ENCODE data around the gene WNT5A. TPM values are rescaled to one million over a fixed set of nuclear protein-coding genes. Genes with fewer than 3 reads are reported as not detected.

WNT5A gene
- polyA plus RNA-seq, 2 of the 4 experiments (the other 2 are of a cell fraction), result 0.10 to 1.1 TPM

DNA sequence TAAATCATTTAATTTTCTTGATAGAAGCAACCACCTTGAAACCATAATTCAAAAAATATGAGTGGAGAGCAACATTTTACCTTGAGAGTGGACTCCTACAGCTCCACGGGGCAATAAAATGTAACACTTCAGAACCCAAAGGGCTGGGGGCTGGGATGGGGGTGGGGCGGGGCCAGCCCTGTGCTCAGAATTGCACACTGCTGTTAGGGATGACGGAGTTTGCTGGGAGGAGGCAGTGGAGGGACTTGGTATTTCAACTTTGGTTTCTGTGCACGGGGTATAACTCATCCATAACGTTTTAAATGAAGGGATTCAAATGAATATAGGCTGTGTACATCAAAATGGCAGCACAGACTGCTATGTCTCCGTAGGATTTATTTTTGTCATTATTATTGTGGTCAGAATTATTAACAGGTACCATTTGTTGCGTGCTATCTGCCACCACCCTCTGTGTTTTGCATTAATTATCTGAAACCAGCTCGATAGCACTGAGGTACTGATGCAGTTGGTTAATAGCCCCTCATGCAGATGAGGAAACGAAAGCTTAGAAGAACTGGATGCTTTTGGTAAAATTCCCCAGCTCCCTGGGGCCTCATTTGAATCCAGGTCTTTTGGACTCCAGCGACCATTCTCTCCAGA is 29.4 kb upstream of the WNT5A start:
- ChIA-PET POLR2A (interaction anchor here (0.7 kb wide), 1 partner anchor 20 kb away, joined by 7 read pairs; no protein-coding TSS in a partner anchor), CTCF (no interaction called here)
- Histone ChIP-seq H3K4me1 (0 out of 3 replicates have a peak, but pooled peaks cover 3% of the 10 kb centered on the region), H3K9me3 (no peaks in the 10 kb centered on the region), H3K4me3 (no peak overlapping the region), H3K27ac (no peak overlapping the region), H3K4me2 (no peak overlapping the region)
- 42% methylated on average over 9 of the region's 10 CpGs for WGBS (ENCODE audit: missing lambda C conversion rate)
- ATAC-seq (no peak), FAIRE-seq (no peak), DNase-seq (ENCODE audit: low read depth in 1 of 2, low spot score in 1 of 2) (no peak)
- no peak for TF ChIP-seq MAFK (IDR thresholded peaks at IDR 0.05; ENCODE audit: partially characterized antibody)
- no peak for TF ChIP-seq HEYL (CRISPR knock-in tag; IDR thresholded peaks at IDR 0.05)
- TF ChIP-seq, protein P1, sequence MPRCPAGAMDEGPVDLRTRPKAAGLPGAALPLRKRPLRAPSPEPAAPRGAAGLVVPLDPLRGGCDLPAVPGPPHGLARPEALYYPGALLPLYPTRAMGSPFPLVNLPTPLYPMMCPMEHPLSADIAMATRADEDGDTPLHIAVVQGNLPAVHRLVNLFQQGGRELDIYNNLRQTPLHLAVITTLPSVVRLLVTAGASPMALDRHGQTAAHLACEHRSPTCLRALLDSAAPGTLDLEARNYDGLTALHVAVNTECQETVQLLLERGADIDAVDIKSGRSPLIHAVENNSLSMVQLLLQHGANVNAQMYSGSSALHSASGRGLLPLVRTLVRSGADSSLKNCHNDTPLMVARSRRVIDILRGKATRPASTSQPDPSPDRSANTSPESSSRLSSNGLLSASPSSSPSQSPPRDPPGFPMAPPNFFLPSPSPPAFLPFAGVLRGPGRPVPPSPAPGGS (IDR thresholded peaks at IDR 0.05), result no peak
- no peak for TF ChIP-seq ZC3H11A (IDR thresholded peaks at IDR 0.05)
- TF ChIP-seq EHF (CRISPR knock-in tag; IDR thresholded peaks at IDR 0.05), result no peak
- no peak for TF ChIP-seq RAD21 (conservative IDR thresholded peaks at IDR 0.05 in 1 of 2, IDR thresholded peaks at IDR 0.05 in 1 of 2)
- no peak for TF ChIP-seq FOSB (CRISPR knock-in tag; IDR thresholded peaks at IDR 0.05)
- TF ChIP-seq, protein P2, sequence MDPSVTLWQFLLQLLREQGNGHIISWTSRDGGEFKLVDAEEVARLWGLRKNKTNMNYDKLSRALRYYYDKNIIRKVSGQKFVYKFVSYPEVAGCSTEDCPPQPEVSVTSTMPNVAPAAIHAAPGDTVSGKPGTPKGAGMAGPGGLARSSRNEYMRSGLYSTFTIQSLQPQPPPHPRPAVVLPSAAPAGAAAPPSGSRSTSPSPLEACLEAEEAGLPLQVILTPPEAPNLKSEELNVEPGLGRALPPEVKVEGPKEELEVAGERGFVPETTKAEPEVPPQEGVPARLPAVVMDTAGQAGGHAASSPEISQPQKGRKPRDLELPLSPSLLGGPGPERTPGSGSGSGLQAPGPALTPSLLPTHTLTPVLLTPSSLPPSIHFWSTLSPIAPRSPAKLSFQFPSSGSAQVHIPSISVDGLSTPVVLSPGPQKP (IDR thresholded peaks at IDR 0.05; ENCODE audit: low read depth, low read length), result no peak
- no peak for TF ChIP-seq HOXB5 (CRISPR knock-in tag; IDR thresholded peaks at IDR 0.05)
- TF ChIP-seq, protein P3, sequence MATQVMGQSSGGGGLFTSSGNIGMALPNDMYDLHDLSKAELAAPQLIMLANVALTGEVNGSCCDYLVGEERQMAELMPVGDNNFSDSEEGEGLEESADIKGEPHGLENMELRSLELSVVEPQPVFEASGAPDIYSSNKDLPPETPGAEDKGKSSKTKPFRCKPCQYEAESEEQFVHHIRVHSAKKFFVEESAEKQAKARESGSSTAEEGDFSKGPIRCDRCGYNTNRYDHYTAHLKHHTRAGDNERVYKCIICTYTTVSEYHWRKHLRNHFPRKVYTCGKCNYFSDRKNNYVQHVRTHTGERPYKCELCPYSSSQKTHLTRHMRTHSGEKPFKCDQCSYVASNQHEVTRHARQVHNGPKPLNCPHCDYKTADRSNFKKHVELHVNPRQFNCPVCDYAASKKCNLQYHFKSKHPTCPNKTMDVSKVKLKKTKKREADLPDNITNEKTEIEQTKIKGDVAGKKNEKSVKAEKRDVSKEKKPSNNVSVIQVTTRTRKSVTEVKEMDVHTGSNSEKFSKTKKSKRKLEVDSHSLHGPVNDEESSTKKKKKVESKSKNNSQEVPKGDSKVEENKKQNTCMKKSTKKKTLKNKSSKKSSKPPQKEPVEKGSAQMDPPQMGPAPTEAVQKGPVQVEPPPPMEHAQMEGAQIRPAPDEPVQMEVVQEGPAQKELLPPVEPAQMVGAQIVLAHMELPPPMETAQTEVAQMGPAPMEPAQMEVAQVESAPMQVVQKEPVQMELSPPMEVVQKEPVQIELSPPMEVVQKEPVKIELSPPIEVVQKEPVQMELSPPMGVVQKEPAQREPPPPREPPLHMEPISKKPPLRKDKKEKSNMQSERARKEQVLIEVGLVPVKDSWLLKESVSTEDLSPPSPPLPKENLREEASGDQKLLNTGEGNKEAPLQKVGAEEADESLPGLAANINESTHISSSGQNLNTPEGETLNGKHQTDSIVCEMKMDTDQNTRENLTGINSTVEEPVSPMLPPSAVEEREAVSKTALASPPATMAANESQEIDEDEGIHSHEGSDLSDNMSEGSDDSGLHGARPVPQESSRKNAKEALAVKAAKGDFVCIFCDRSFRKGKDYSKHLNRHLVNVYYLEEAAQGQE (IDR thresholded peaks at IDR 0.05), result no peak
- TF ChIP-seq FOXS1 (CRISPR knock-in tag; IDR thresholded peaks at IDR 0.05), result no peak
- TF ChIP-seq NR3C1 (IDR thresholded peaks at IDR 0.05), result no peak
- no peak for TF ChIP-seq ZSCAN20 (CRISPR knock-in tag; IDR thresholded peaks at IDR 0.05)
- TF ChIP-seq CBX2 (IDR thresholded peaks at IDR 0.05; ENCODE audit: borderline replicate concordance, low read depth), result no peak
- TF ChIP-seq, protein P4, sequence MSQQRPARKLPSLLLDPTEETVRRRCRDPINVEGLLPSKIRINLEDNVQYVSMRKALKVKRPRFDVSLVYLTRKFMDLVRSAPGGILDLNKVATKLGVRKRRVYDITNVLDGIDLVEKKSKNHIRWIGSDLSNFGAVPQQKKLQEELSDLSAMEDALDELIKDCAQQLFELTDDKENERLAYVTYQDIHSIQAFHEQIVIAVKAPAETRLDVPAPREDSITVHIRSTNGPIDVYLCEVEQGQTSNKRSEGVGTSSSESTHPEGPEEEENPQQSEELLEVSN (IDR thresholded peaks at IDR 0.05; ENCODE audit: borderline replicate concordance, low read depth), result no peak
- no peak for TF ChIP-seq RFX5 (IDR thresholded peaks at IDR 0.05)
- TF ChIP-seq KDM1A (IDR thresholded peaks at IDR 0.05; ENCODE audit: low read depth), result no peak
- TF ChIP-seq, protein P5, sequence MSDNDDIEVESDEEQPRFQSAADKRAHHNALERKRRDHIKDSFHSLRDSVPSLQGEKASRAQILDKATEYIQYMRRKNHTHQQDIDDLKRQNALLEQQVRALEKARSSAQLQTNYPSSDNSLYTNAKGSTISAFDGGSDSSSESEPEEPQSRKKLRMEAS (IDR thresholded peaks at IDR 0.05), result no peak
- TF ChIP-seq EP300 (IDR thresholded peaks at IDR 0.05), result no peak
